ENCODE data around the gene TMCO6. TPM values are rescaled to one million over a fixed set of nuclear protein-coding genes. Genes with fewer than 3 reads are reported as not detected.

Gene TMCO6
- total and polyA plus RNA-seq, 3 experiments from 2014 or later: 15.4 to 24.4 (median 23.9) TPM

DNA sequence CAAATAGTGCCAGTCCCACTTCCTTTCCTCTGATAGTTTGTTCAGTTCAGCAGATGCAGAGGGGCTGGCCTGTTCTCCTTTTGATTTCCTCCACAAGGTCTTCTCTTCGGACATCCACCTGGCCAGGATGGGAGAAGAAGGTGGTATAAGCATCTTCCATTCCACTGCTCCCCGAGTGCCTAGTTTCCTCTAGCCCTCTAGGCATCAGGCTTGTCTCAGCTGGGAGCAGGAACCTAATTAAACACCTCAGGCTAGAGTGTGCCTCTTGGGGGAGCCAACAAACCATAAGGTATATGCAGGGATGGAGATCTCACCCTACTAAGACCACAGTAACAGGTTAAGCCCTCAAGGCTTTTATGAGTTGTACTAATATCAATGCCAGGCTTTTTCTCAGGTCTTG lies 35.0 kb downstream of the TMCO6 start:
- ChIA-PET CTCF (interaction anchor here (0.9 to 1.5 kb wide), 2 partner anchors 22 to 26 kb away, joined by 3 to 5 read pairs; partner anchors contain the start of gene IK), POLR2A (interaction anchor here (0.5 kb wide), 1 partner anchor 25 kb away, joined by 4 read pairs; no protein-coding TSS in a partner anchor)
- Histone ChIP-seq H3K27me3 (ENCODE audit: insufficient read depth, low read length, poor library complexity, severe bottlenecking) (no peaks in the 10 kb centered on the region), H3K4me3 (ENCODE audit: low read length) (no peak overlapping the region), H3K9me3 (ENCODE audit: low read length) (no peaks in the 10 kb centered on the region), H3K36me3 (ENCODE audit: insufficient read depth, low read length) (peaks cover 37% of the 10 kb centered on the region), H3K4me1 (ENCODE audit: insufficient read depth, low read length) (no peaks in the 10 kb centered on the region), H3K27ac (ENCODE audit: low read depth, low read length) (no peak overlapping the region)
- peaks cover 0 to 2% of the 10 kb centered on the region in 2 donors for H3K27me3 Mint-ChIP-seq
- DNase-seq: no peak
- peak overlapping the region in 3 of 8 donors; percentile 17 to 86 (median 47) for H3K27ac Mint-ChIP-seq
- H3K9me3 Mint-ChIP-seq: no peaks in the 10 kb centered on the region
- peak overlapping the region in 1 of 7 donors; percentile 20 for H3K4me3 Mint-ChIP-seq
- H3K36me3 Mint-ChIP-seq: peaks cover 14 to 87% (median 18%) of the 10 kb centered on the region in 3 donors
- peaks cover 0 to 2% (median 0%) of the 10 kb centered on the region in 3 donors for H3K4me1 Mint-ChIP-seq

- peaks cover 0 to 2% (median 0%) of the 10 kb centered on the region in 3 donors for H3K4me1 Mint-ChIP-seq
- Histone ChIP-seq H3K27me3 (ENCODE audit: insufficient read depth, low read length, poor library complexity, severe bottlenecking) (no peaks in the 10 kb centered on the region), H3K4me3 (ENCODE audit: low read length) (no peak overlapping the region), H3K27ac (ENCODE audit: low read depth, low read length) (no peak overlapping the region), H3K9me3 (ENCODE audit: low read length) (no peaks in the 10 kb centered on the region), H3K4me1 (ENCODE audit: insufficient read depth, low read length) (no peaks in the 10 kb centered on the region), H3K36me3 (ENCODE audit: insufficient read depth, low read length) (peaks cover 40% of the 10 kb centered on the region)
- no peaks in the 10 kb centered on the region for H3K9me3 Mint-ChIP-seq
- peaks cover 14 to 87% (median 18%) of the 10 kb centered on the region in 3 donors for H3K36me3 Mint-ChIP-seq
- H3K27me3 Mint-ChIP-seq: peaks cover 0 to 2% of the 10 kb centered on the region in 2 donors
- no peak overlapping the region for H3K4me3 Mint-ChIP-seq
- no peak for DNase-seq
- peak overlapping the region in 3 of 8 donors; percentile 42 to 80 (median 72) for H3K27ac Mint-ChIP-seq
- POLR2A ChIA-PET: interaction anchor here (0.5 to 0.7 kb wide), 2 partner anchors 11 to 26 kb away, joined by 3 to 4 read pairs; no protein-coding TSS in a partner anchor
- CTCF ChIA-PET: interaction anchor here (0.7 to 1.5 kb wide), 4 partner anchors 19 to 124 kb away, joined by 3 to 5 read pairs (median 3); partner anchors contain the start of gene IK
Observed at GRCh38 chr5:140674629-140675028, 35.4 kb downstream of the TMCO6 start.

DNA sequence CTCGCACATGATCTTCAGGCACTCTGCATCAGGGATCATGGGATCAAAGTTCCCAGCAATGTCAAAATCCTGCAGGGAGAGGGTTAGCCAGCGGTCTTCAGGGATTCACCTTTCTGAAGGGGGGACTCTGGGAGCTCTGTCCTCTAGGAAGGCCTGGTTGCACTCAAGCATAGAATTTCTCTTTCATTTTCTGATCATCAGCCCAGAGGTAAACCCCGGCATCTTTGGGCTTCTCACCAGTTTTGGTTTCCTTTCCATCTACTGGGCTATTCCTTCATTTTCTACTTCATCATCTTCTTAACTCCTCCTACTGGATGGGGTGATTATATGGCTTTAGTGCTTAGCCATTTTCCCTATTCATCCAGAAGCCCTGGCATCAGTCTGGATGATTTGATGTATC lies 38.7 kb downstream of the TMCO6 start:
- CTCF ChIA-PET: no interaction called here
- Mint-ChIP-seq H3K27ac (peak overlapping the region in 1 of 8 donors; percentile 74), H3K4me1 (peaks cover under 1 to 4% (median 2%) of the 10 kb centered on the region in 3 donors), H3K9me3 (no peaks in the 10 kb centered on the region), H3K4me3 (no peak overlapping the region), H3K36me3 (peaks cover 13 to 90% (median 20%) of the 10 kb centered on the region in 3 donors), H3K27me3 (peaks cover 0 to 2% of the 10 kb centered on the region in 2 donors)
- Histone ChIP-seq H3K9me3 (ENCODE audit: low read length) (no peaks in the 10 kb centered on the region), H3K27ac (ENCODE audit: low read depth, low read length) (no peak overlapping the region), H3K27me3 (ENCODE audit: insufficient read depth, low read length, poor library complexity, severe bottlenecking) (no peaks in the 10 kb centered on the region), H3K4me1 (ENCODE audit: insufficient read depth, low read length) (no peaks in the 10 kb centered on the region), H3K36me3 (ENCODE audit: insufficient read depth, low read length) (peaks cover 55% of the 10 kb centered on the region), H3K4me3 (ENCODE audit: low read length) (no peak overlapping the region)
- no peak for DNase-seq
- POLR2A ChIA-PET: no interaction called here

DNA sequence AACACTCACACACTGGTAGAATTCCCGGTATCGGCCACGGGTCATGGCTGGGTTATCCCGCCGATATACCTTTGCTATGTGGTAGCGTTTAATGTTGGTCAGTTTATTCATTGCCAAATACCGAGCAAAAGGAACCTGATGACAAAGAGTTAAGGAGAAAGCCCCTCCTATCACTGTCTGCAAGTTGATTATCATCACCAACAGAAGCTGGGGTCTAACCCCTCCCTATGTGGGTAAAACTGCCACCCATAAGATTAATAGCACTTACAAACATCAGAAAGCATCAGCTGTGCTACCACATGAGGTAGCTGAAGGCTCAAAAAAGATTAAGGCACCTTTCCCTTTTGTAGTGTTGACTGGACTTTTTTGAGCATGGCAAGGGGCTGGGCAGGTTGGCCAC lies 39.7 kb downstream of the TMCO6 start:
- Mint-ChIP-seq H3K27me3 (peaks cover 0 to 2% of the 10 kb centered on the region in 2 donors), H3K36me3 (peaks cover 15 to 87% (median 16%) of the 10 kb centered on the region in 3 donors), H3K4me1 (peaks cover 2 to 4% (median 3%) of the 10 kb centered on the region in 3 donors), H3K27ac (peak overlapping the region in 1 of 8 donors; percentile 69), H3K4me3 (no peak overlapping the region), H3K9me3 (no peaks in the 10 kb centered on the region)
- H3K4me1 ChIP-seq (ENCODE audit: insufficient read depth, low read length): no peaks in the 10 kb centered on the region
- POLR2A ChIA-PET: no interaction called here
- H3K4me3 ChIP-seq (ENCODE audit: low read length): no peak overlapping the region
- no peak for DNase-seq
- no peaks in the 10 kb centered on the region for H3K9me3 ChIP-seq (ENCODE audit: low read length)
- H3K27me3 ChIP-seq (ENCODE audit: insufficient read depth, low read length, poor library complexity, severe bottlenecking): no peaks in the 10 kb centered on the region
- no peak overlapping the region for H3K27ac ChIP-seq (ENCODE audit: low read depth, low read length)
- CTCF ChIA-PET: interaction anchor here (0.7 kb wide), 1 partner anchor 32 kb away, joined by 3 read pairs; the partner anchor contains the start of genes IK and NDUFA2
- H3K36me3 ChIP-seq (ENCODE audit: insufficient read depth, low read length): peaks cover 57% of the 10 kb centered on the region

GRCh38 chr5:140690376-140690932 lies 51.2 kb downstream of the TMCO6 start:
- Mint-ChIP-seq H3K9me3 (no peaks in the 10 kb centered on the region), H3K27me3 (no peaks in the 10 kb centered on the region), H3K27ac (peak overlapping the region; percentile 89 to 100 (median 98)), H3K4me1 (peaks cover 37 to 56% (median 52%) of the 10 kb centered on the region in 3 donors), H3K4me3 (peak overlapping the region; percentile 94 to 100 (median 99)), H3K36me3 (peaks cover 5 to 62% (median 7%) of the 10 kb centered on the region in 3 donors)
- POLR2A ChIA-PET: interaction anchor here (0.6 to 1.7 kb wide), 7 partner anchors 10 to 289 kb away, joined by 3 to 8 read pairs (median 5); partner anchors contain the start of genes ANKHD1, EIF4EBP3, IK and NDUFA2
- Histone ChIP-seq H3K4me1 (ENCODE audit: insufficient read depth, low read length) (peaks cover 30% of the 10 kb centered on the region), H3K27ac (ENCODE audit: low read depth, low read length) (peak overlapping the region; percentile 79), H3K4me3 (ENCODE audit: low read length) (peak overlapping the region; percentile 89), H3K9me3 (ENCODE audit: low read length) (no peaks in the 10 kb centered on the region), H3K27me3 (ENCODE audit: insufficient read depth, low read length, poor library complexity, severe bottlenecking) (no peaks in the 10 kb centered on the region), H3K36me3 (ENCODE audit: insufficient read depth, low read length) (peaks cover 16% of the 10 kb centered on the region)
- CTCF ChIA-PET: interaction anchor here (0.9 to 1.6 kb wide), 9 partner anchors 9 to 318 kb away, joined by 3 to 5 read pairs (median 3); partner anchors contain the start of genes EIF4EBP3, IK, NDUFA2 and ZMAT2
- DNase-seq: no peak

- H3K36me3 ChIP-seq (ENCODE audit: insufficient read depth, low read length): peaks cover 24% of the 10 kb centered on the region
- Mint-ChIP-seq H3K27me3 (no peaks in the 10 kb centered on the region), H3K9me3 (no peaks in the 10 kb centered on the region)
Observed at GRCh38 chr5:140690941-140691924, 52.0 kb downstream of the TMCO6 start, which contains the start of the genes HARS1 and HARS2. HARS1 (minus strand) TSS chr5:140691370; CDS start chr5:140691304, 66 bp downstream. HARS2 (plus strand) TSS chr5:140691455; CDS start chr5:140691649, 194 bp downstream.

DNA sequence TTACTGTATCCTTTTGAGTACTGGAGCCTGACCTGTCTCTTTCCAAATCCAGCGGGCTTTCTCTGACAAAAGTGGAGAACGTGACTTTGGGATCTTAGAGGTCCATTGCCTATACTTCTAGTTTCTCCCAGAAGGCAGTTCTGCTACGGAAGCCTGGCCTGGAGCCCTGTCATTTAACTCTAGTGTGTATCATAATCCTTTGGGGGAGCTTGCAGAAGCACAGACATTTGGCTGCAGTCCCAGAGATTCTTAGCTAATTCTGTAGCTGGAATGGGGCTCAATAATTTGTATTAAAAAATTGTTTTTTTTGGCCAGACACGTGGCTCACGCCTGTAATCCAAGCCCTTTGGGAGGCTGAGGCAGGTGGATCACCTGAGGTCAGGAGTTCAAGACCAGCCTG lies 55.0 kb downstream of the TMCO6 start:
- Mint-ChIP-seq H3K9me3 (no peaks in the 10 kb centered on the region), H3K27ac (peak overlapping the region in 1 of 8 donors; percentile 89), H3K27me3 (no peaks in the 10 kb centered on the region), H3K4me1 (peaks cover 29 to 42% (median 42%) of the 10 kb centered on the region in 3 donors), H3K36me3 (peaks cover 15 to 78% (median 30%) of the 10 kb centered on the region in 3 donors), H3K4me3 (peak overlapping the region in 1 of 7 donors; percentile 68)
- no peaks in the 10 kb centered on the region for H3K27me3 ChIP-seq (ENCODE audit: insufficient read depth, low read length, poor library complexity, severe bottlenecking)
- CTCF ChIA-PET: interaction anchor here (1.2 kb wide), 1 partner anchor 12 kb away, joined by 3 read pairs; no protein-coding TSS in a partner anchor
- POLR2A ChIA-PET: no interaction called here
- peaks cover 49% of the 10 kb centered on the region for H3K36me3 ChIP-seq (ENCODE audit: insufficient read depth, low read length)
- H3K27ac ChIP-seq (ENCODE audit: low read depth, low read length): no peak overlapping the region
- H3K9me3 ChIP-seq (ENCODE audit: low read length): no peaks in the 10 kb centered on the region
- H3K4me1 ChIP-seq (ENCODE audit: insufficient read depth, low read length): peaks cover 24% of the 10 kb centered on the region
- DNase-seq: no peak
- no peak overlapping the region for H3K4me3 ChIP-seq (ENCODE audit: low read length)

More at GRCh38 chr5:140690941-140691924, 52.0 kb downstream of the TMCO6 start, which contains the start of the genes HARS1 and HARS2:
- Mint-ChIP-seq H3K4me3 (peak within 1 kb of the TSS; percentile 94 to 100 (median 99)), H3K36me3 (peaks cover 5 to 67% (median 11%) of the 10 kb centered on the region in 3 donors), H3K27ac (peak within 1 kb of the TSS; percentile 89 to 100 (median 98)), H3K4me1 (peaks cover 37 to 56% (median 52%) of the 10 kb centered on the region in 3 donors)
- no peaks in the 10 kb centered on the region for H3K27me3 ChIP-seq (ENCODE audit: insufficient read depth, low read length, poor library complexity, severe bottlenecking)
- ChIA-PET CTCF (interaction anchor here (0.9 to 1.6 kb wide), 9 partner anchors 9 to 318 kb away, joined by 3 to 5 read pairs (median 3); partner anchors contain the start of genes EIF4EBP3, IK, NDUFA2 and ZMAT2), POLR2A (interaction anchor here (0.6 to 1.7 kb wide), 7 partner anchors 9 to 290 kb away, joined by 3 to 8 read pairs (median 5); partner anchors contain the start of genes ANKHD1, IK, NDUFA2 and ZMAT2)
- peak; percentile 72 to 87 (median 77) for DNase-seq
- peak within 1 kb of the TSS; percentile 79 for H3K27ac ChIP-seq (ENCODE audit: low read depth, low read length)
- H3K9me3 ChIP-seq (ENCODE audit: low read length): no peaks in the 10 kb centered on the region
- peaks cover 30% of the 10 kb centered on the region for H3K4me1 ChIP-seq (ENCODE audit: insufficient read depth, low read length)
- H3K4me3 ChIP-seq (ENCODE audit: low read length): peak within 1 kb of the TSS; percentile 89
